GM19351 (cell line): ENCODE data around the gene ADORA2B.
"Not testable (repeated sequence)": the region's sequence is repeated elsewhere in the genome, so short reads cannot be mapped to it uniquely, and the experiment has no call there.

Experiments used
- ATAC-seq: cut with Tn5 transposase; IDR thresholded peaks from one replicate; pipeline ENCODE4 v1.9.1; 2021; ENCODE audit warnings: mild to moderate bottlenecking, moderate library complexity; ENCODE audit not compliant: unreplicated experiment

The ADORA2B gene

GRCh38 chr17:15944759-15945526 is at the start of gene ADORA2B:
TSS of gene ADORA2B (plus strand) at chr17:15945130. CDS start at chr17:15945249, 119 bp downstream.
- ATAC-seq = peak; percentile 58

GRCh38 chr17:15896277-15896676 is 48.7 kb upstream of the ADORA2B start:
- no peak for ATAC-seq

- ATAC-seq = no peak
Observed at GRCh38 chr17:15896834-15897233, 48.1 kb upstream of the ADORA2B start.

- ATAC-seq = not testable (repeated sequence)
Observed at GRCh38 chr17:15899596-15899995, 45.3 kb upstream of the ADORA2B start.

- ATAC-seq = no peak
Observed at GRCh38 chr17:15900871-15901270, 44.1 kb upstream of the ADORA2B start.

GRCh38 chr17:15905236-15905635 is 39.7 kb upstream of the ADORA2B start:
- not testable (repeated sequence) for ATAC-seq

- no peak for ATAC-seq
Observed at GRCh38 chr17:15907290-15907689, 37.6 kb upstream of the ADORA2B start.

GRCh38 chr17:15908378-15908777 is 36.6 kb upstream of the ADORA2B start:
- ATAC-seq = no peak

GRCh38 chr17:15909481-15909991 is 35.4 kb upstream of the ADORA2B start:
- no peak for ATAC-seq

- ATAC-seq = no peak
Observed at GRCh38 chr17:15910791-15911190, 34.1 kb upstream of the ADORA2B start.

GRCh38 chr17:15911701-15912100 is 33.2 kb upstream of the ADORA2B start:
- not testable (repeated sequence) for ATAC-seq

GRCh38 chr17:15912416-15912955 is 32.4 kb upstream of the ADORA2B start:
- no peak for ATAC-seq

- ATAC-seq = no peak
Observed at GRCh38 chr17:15913826-15914225, 31.1 kb upstream of the ADORA2B start.

- no peak for ATAC-seq
Observed at GRCh38 chr17:15914400-15915170, 30.3 kb upstream of the ADORA2B start.

- ATAC-seq = no peak
Observed at GRCh38 chr17:15915961-15916360, 29.0 kb upstream of the ADORA2B start.

- ATAC-seq = no peak
Observed at GRCh38 chr17:15917021-15917437, 27.9 kb upstream of the ADORA2B start.

- ATAC-seq = no peak
Observed at GRCh38 chr17:15917438-15918027, 27.4 kb upstream of the ADORA2B start.

GRCh38 chr17:15918261-15918660 is 26.7 kb upstream of the ADORA2B start:
- ATAC-seq = no peak

GRCh38 chr17:15918661-15919259 is 26.2 kb upstream of the ADORA2B start:
- ATAC-seq = no peak

GRCh38 chr17:15919466-15919865 is 25.5 kb upstream of the ADORA2B start:
- no peak for ATAC-seq

- no peak for ATAC-seq
Observed at GRCh38 chr17:15920758-15921239, 24.1 kb upstream of the ADORA2B start.
